ENCODE results near the gene NFIB.

The NFIB gene

GRCh38 chr9:14186096-14186495, 127.8 kb downstream of the NFIB start:
- no peaks in the 10 kb centered on the region for H3K4me1 ChIP-seq (ENCODE audit: control insufficient read depth, insufficient read depth, low read length, poor library complexity, severe bottlenecking)
- no peaks in the 10 kb centered on the region for H3K36me3 ChIP-seq (ENCODE audit: control insufficient read depth, insufficient read depth, low read length)
- WGBS, 2 experiments (ENCODE audit: insufficient coverage in 2 of 2): no CpG with 5 or more reads among the region's 1 CpG

GRCh38 chr9:14185016-14185415, 128.9 kb downstream of the NFIB start:
- H3K36me3 ChIP-seq (ENCODE audit: control insufficient read depth, insufficient read depth, low read length): no peaks in the 10 kb centered on the region
- H3K27ac ChIP-seq (ENCODE audit: low read depth, low read length, severe bottlenecking): no peak overlapping the region
- H3K9me3 ChIP-seq (ENCODE audit: control insufficient read depth, low read length): no peaks in the 10 kb centered on the region
- H3K4me3 ChIP-seq (ENCODE audit: extremely low read depth, insufficient read depth, low read length, poor library complexity, severe bottlenecking): no peak overlapping the region
- H3K4me1 ChIP-seq (ENCODE audit: control insufficient read depth, insufficient read depth, low read length, poor library complexity, severe bottlenecking): no peaks in the 10 kb centered on the region
- 72 to 73% methylated on average over 2 of the region's 2 CpGs for WGBS, 2 experiments (ENCODE audit: insufficient coverage in 2 of 2)

More at GRCh38 chr9:14186096-14186495, 127.8 kb downstream of the NFIB start:
- H3K9me3 ChIP-seq (ENCODE audit: control insufficient read depth, low read length): no peaks in the 10 kb centered on the region
- H3K27ac ChIP-seq (ENCODE audit: low read depth, low read length, severe bottlenecking): no peak overlapping the region
- H3K4me3 ChIP-seq (ENCODE audit: extremely low read depth, insufficient read depth, low read length, poor library complexity, severe bottlenecking): no peak overlapping the region

- Histone ChIP-seq H3K4me3 (ENCODE audit: extremely low read depth, insufficient read depth, low read length, poor library complexity, severe bottlenecking) (no peak overlapping the region), H3K9me3 (ENCODE audit: control insufficient read depth, low read length) (no peaks in the 10 kb centered on the region), H3K27ac (ENCODE audit: low read depth, low read length, severe bottlenecking) (no peak overlapping the region), H3K36me3 (ENCODE audit: control insufficient read depth, insufficient read depth, low read length) (no peaks in the 10 kb centered on the region), H3K4me1 (ENCODE audit: control insufficient read depth, insufficient read depth, low read length, poor library complexity, severe bottlenecking) (no peaks in the 10 kb centered on the region)
- no CpG with 5 or more reads among the region's 1 CpG for WGBS, 2 experiments (ENCODE audit: insufficient coverage in 2 of 2)
Observed at GRCh38 chr9:14183001-14183400, 130.9 kb downstream of the NFIB start.

GRCh38 chr9:14180960-14181537, 132.9 kb downstream of the NFIB start:
- H3K4me3 ChIP-seq (ENCODE audit: extremely low read depth, insufficient read depth, low read length, poor library complexity, severe bottlenecking): no peak overlapping the region
- H3K4me1 ChIP-seq (ENCODE audit: control insufficient read depth, insufficient read depth, low read length, poor library complexity, severe bottlenecking): no peaks in the 10 kb centered on the region
- no peak overlapping the region for H3K27ac ChIP-seq (ENCODE audit: low read depth, low read length, severe bottlenecking)
- H3K36me3 ChIP-seq (ENCODE audit: control insufficient read depth, insufficient read depth, low read length): no peaks in the 10 kb centered on the region
- 83 to 90% methylated on average over 1 to 2 of the region's 3 CpGs for WGBS, 2 experiments (ENCODE audit: insufficient coverage in 2 of 2)
- H3K9me3 ChIP-seq (ENCODE audit: control insufficient read depth, low read length): no peaks in the 10 kb centered on the region

GRCh38 chr9:14180093-14180959, 133.6 kb downstream of the NFIB start:
- H3K4me1 ChIP-seq (ENCODE audit: control insufficient read depth, insufficient read depth, low read length, poor library complexity, severe bottlenecking): no peaks in the 10 kb centered on the region
- no peaks in the 10 kb centered on the region for H3K36me3 ChIP-seq (ENCODE audit: control insufficient read depth, insufficient read depth, low read length)
- 77 to 85% methylated on average over 5 to 6 of the region's 11 CpGs for WGBS, 2 experiments (ENCODE audit: insufficient coverage in 2 of 2)
- H3K4me3 ChIP-seq (ENCODE audit: extremely low read depth, insufficient read depth, low read length, poor library complexity, severe bottlenecking): no peak overlapping the region
- no peak overlapping the region for H3K27ac ChIP-seq (ENCODE audit: low read depth, low read length, severe bottlenecking)
- no peaks in the 10 kb centered on the region for H3K9me3 ChIP-seq (ENCODE audit: control insufficient read depth, low read length)

GRCh38 chr9:14179449-14179848, 134.5 kb downstream of the NFIB start:
- Histone ChIP-seq H3K4me3 (ENCODE audit: extremely low read depth, insufficient read depth, low read length, poor library complexity, severe bottlenecking) (no peak overlapping the region), H3K36me3 (ENCODE audit: control insufficient read depth, insufficient read depth, low read length) (no peaks in the 10 kb centered on the region), H3K9me3 (ENCODE audit: control insufficient read depth, low read length) (no peaks in the 10 kb centered on the region), H3K27ac (ENCODE audit: low read depth, low read length, severe bottlenecking) (no peak overlapping the region), H3K4me1 (ENCODE audit: control insufficient read depth, insufficient read depth, low read length, poor library complexity, severe bottlenecking) (no peaks in the 10 kb centered on the region)
- WGBS, 2 experiments (ENCODE audit: insufficient coverage in 2 of 2): no CpG with 5 or more reads among the region's 3 CpGs

GRCh38 chr9:14175778-14176177, 138.2 kb downstream of the NFIB start:
- Histone ChIP-seq H3K9me3 (ENCODE audit: control insufficient read depth, low read length) (no peaks in the 10 kb centered on the region), H3K36me3 (ENCODE audit: control insufficient read depth, insufficient read depth, low read length) (no peaks in the 10 kb centered on the region), H3K27ac (ENCODE audit: low read depth, low read length, severe bottlenecking) (no peak overlapping the region), H3K4me1 (ENCODE audit: control insufficient read depth, insufficient read depth, low read length, poor library complexity, severe bottlenecking) (no peaks in the 10 kb centered on the region), H3K4me3 (ENCODE audit: extremely low read depth, insufficient read depth, low read length, poor library complexity, severe bottlenecking) (no peak overlapping the region)
- WGBS, 2 experiments (ENCODE audit: insufficient coverage in 2 of 2): 100% methylated on average over 1 of the region's 1 CpG; no CpG with 5 or more reads in 1 of the 2 experiments

- H3K4me3 ChIP-seq (ENCODE audit: extremely low read depth, insufficient read depth, low read length, poor library complexity, severe bottlenecking): no peak overlapping the region
- H3K36me3 ChIP-seq (ENCODE audit: control insufficient read depth, insufficient read depth, low read length): no peaks in the 10 kb centered on the region
- no peaks in the 10 kb centered on the region for H3K9me3 ChIP-seq (ENCODE audit: control insufficient read depth, low read length)
- H3K4me1 ChIP-seq (ENCODE audit: control insufficient read depth, insufficient read depth, low read length, poor library complexity, severe bottlenecking): no peaks in the 10 kb centered on the region
- no peak overlapping the region for H3K27ac ChIP-seq (ENCODE audit: low read depth, low read length, severe bottlenecking)
- WGBS, 2 experiments (ENCODE audit: insufficient coverage in 2 of 2): no CpG with 5 or more reads among the region's 2 CpGs
Observed at GRCh38 chr9:14173713-14174112, 140.2 kb downstream of the NFIB start.

- no peak overlapping the region for H3K4me3 ChIP-seq (ENCODE audit: extremely low read depth, insufficient read depth, low read length, poor library complexity, severe bottlenecking)
- H3K36me3 ChIP-seq (ENCODE audit: control insufficient read depth, insufficient read depth, low read length): no peaks in the 10 kb centered on the region
- no peak overlapping the region for H3K27ac ChIP-seq (ENCODE audit: low read depth, low read length, severe bottlenecking)
- H3K9me3 ChIP-seq (ENCODE audit: control insufficient read depth, low read length): no peaks in the 10 kb centered on the region
- WGBS, 2 experiments (ENCODE audit: insufficient coverage in 2 of 2): 70 to 100% methylated on average over 2 of the region's 5 CpGs
- no peaks in the 10 kb centered on the region for H3K4me1 ChIP-seq (ENCODE audit: control insufficient read depth, insufficient read depth, low read length, poor library complexity, severe bottlenecking)
Observed at GRCh38 chr9:14170973-14171596, 142.9 kb downstream of the NFIB start.

- Histone ChIP-seq H3K27ac (ENCODE audit: low read depth, low read length, severe bottlenecking) (no peak overlapping the region), H3K4me1 (ENCODE audit: control insufficient read depth, insufficient read depth, low read length, poor library complexity, severe bottlenecking) (no peaks in the 10 kb centered on the region), H3K9me3 (ENCODE audit: control insufficient read depth, low read length) (no peaks in the 10 kb centered on the region), H3K4me3 (ENCODE audit: extremely low read depth, insufficient read depth, low read length, poor library complexity, severe bottlenecking) (no peak overlapping the region), H3K36me3 (ENCODE audit: control insufficient read depth, insufficient read depth, low read length) (no peaks in the 10 kb centered on the region)
- WGBS, 2 experiments (ENCODE audit: insufficient coverage in 2 of 2): no CpG with 5 or more reads among the region's 2 CpGs
Observed at GRCh38 chr9:14170392-14170931, 143.5 kb downstream of the NFIB start.

All from mesodermal cell (in vitro differentiated cells).